Activated CD8-positive, alpha-beta memory T cell treated with anti-CD3 and anti-CD28 coated beads for 4 hours (primary cell): Measurements from ENCODE around the gene DEGS2.
"Not testable (repeated sequence)": the region's sequence is repeated elsewhere in the genome, so short reads cannot be mapped to it uniquely, and the experiment has no call there.

Experiments used
- DNase-seq, 2 donors: peaks; one replicate each; pipeline ENCODE4 v3.0.0-alpha.2; 2020; ENCODE audit warnings: low read depth in 2 of 2

Gene DEGS2

GRCh38 chr14:100178691-100179090, 19.2 kb upstream of the DEGS2 start:
- no peak for DNase-seq

GRCh38 chr14:100176811-100177327, 17.4 kb upstream of the DEGS2 start:
- no peak for DNase-seq

- no peak for DNase-seq
Measured at GRCh38 chr14:100173353-100173752, 13.9 kb upstream of the DEGS2 start.

- no peak for DNase-seq
Measured at GRCh38 chr14:100172811-100173210, 13.4 kb upstream of the DEGS2 start.

GRCh38 chr14:100170880-100171279, 11.4 kb upstream of the DEGS2 start:
- DNase-seq, result no peak

GRCh38 chr14:100168506-100168905, 9.1 kb upstream of the DEGS2 start:
- no peak for DNase-seq

GRCh38 chr14:100165831-100166440, 6.5 kb upstream of the DEGS2 start:
- DNase-seq, result no peak

GRCh38 chr14:100165376-100165775, 5.9 kb upstream of the DEGS2 start:
- no peak for DNase-seq

- DNase-seq, result no peak
Measured at GRCh38 chr14:100160534-100160916, 1.1 kb upstream of the DEGS2 start.

GRCh38 chr14:100159865-100160533, 554 bp upstream of the DEGS2 start:
- no peak for DNase-seq

GRCh38 chr14:100158566-100159093, 815 bp downstream of the DEGS2 start:
- no peak for DNase-seq

- not testable (repeated sequence) for DNase-seq
Measured at GRCh38 chr14:100157548-100158232, 1.8 kb downstream of the DEGS2 start.

- DNase-seq, result no peak
Measured at GRCh38 chr14:100156776-100157175, 2.7 kb downstream of the DEGS2 start.

- no peak for DNase-seq
Measured at GRCh38 chr14:100155756-100156616, 3.5 kb downstream of the DEGS2 start.

- no peak for DNase-seq
Measured at GRCh38 chr14:100155049-100155621, 4.3 kb downstream of the DEGS2 start.

- DNase-seq, result no peak
Measured at GRCh38 chr14:100153560-100153959, 5.9 kb downstream of the DEGS2 start.

GRCh38 chr14:100152091-100152490, 7.4 kb downstream of the DEGS2 start:
- DNase-seq, result no peak

GRCh38 chr14:100150932-100151587, 8.4 kb downstream of the DEGS2 start:
- DNase-seq, result no peak

- DNase-seq, result no peak
Measured at GRCh38 chr14:100149851-100150611, 9.4 kb downstream of the DEGS2 start.
